HEK293T (cell line): ENCODE data around the gene CHADL.
"Not testable (repeated sequence)": the region's sequence is repeated elsewhere in the genome, so short reads cannot be mapped to it uniquely, and the experiment has no call there.

Experiments used
- CTCF ChIA-PET: fragments of 350-600 bp; formaldehyde crosslinking; extraction: SDS; loops from one replicate; lab custom pipeline; 2021; ENCODE audit warnings: antibody characterized with exemption, inconsistent platforms; lab: Yijun Ruan, JAX
- POLR2A ChIA-PET: fragments of 350-600 bp; formaldehyde crosslinking; extraction: SDS; loops from one replicate; lab custom pipeline; 2020; ENCODE audit warnings: antibody characterized with exemption, inconsistent platforms; lab: Yijun Ruan, JAX
- DNase-seq: peaks from one replicate; pipeline ENCODE4 v3.0.0; 2012; ENCODE audit warnings: mixed read lengths; ENCODE audit errors: extremely low spot score
- ARNT ChIP-seq: fragments of 450-650 bp; IDR thresholded peaks from 2 replicates; pipeline ENCODE4 v1.6.1; 2017; ENCODE audit warnings: mild to moderate bottlenecking
- BHLHE40 ChIP-seq: fragments of 450-650 bp; IDR thresholded peaks from 2 replicates; pipeline ENCODE4 v1.6.1; 2016; ENCODE audit warnings: mild to moderate bottlenecking, moderate library complexity, borderline replicate concordance
- CTBP1 ChIP-seq: fragments of 450-650 bp; IDR thresholded peaks from 2 replicates; pipeline ENCODE4 v1.6.1; 2016; ENCODE audit warnings: borderline replicate concordance
- ELF4 ChIP-seq: fragments of 450-650 bp; IDR thresholded peaks from 2 replicates; pipeline ENCODE4 v1.6.1; 2017; ENCODE audit warnings: antibody characterized with exemption
- FOXA1 ChIP-seq: fragments of 450-650 bp; IDR thresholded peaks from 2 replicates; pipeline ENCODE4 v1.6.1; 2016; ENCODE audit warnings: mild to moderate bottlenecking
- FOXK2 ChIP-seq: fragments of 450-650 bp; IDR thresholded peaks from 2 replicates; pipeline ENCODE4 v1.6.1; 2016; ENCODE audit warnings: mild to moderate bottlenecking
- FOXM1 ChIP-seq: fragments of 450-650 bp; IDR thresholded peaks from 2 replicates; pipeline ENCODE4 v1.6.1; 2017; ENCODE audit warnings: mild to moderate bottlenecking, borderline replicate concordance
- HDGF ChIP-seq: fragments of 450-650 bp; IDR thresholded peaks from 2 replicates; pipeline ENCODE4 v1.6.1; 2017; ENCODE audit warnings: antibody characterized with exemption, borderline replicate concordance
- L3MBTL2 ChIP-seq: fragments of 450-650 bp; conservative IDR thresholded peaks from 2 replicates; pipeline ENCODE4 v1.6.1; 2016; ENCODE audit warnings: mild to moderate bottlenecking
- LEF1 ChIP-seq: fragments of 450-650 bp; IDR thresholded peaks from 2 replicates; pipeline ENCODE4 v1.6.1; 2017; ENCODE audit warnings: mild to moderate bottlenecking, borderline replicate concordance
- NFRKB ChIP-seq: fragments of 450-650 bp; IDR thresholded peaks from 2 replicates; pipeline ENCODE4 v1.6.1; 2016; ENCODE audit warnings: mild to moderate bottlenecking, moderate library complexity
- PKNOX1 ChIP-seq: fragments of 450-650 bp; IDR thresholded peaks from 2 replicates; pipeline ENCODE4 v1.6.1; 2016
- SP1 ChIP-seq: fragments of 450-650 bp; IDR thresholded peaks from 2 replicates; pipeline ENCODE4 v1.6.1; 2017
- SUZ12 ChIP-seq: fragments of 450-650 bp; IDR thresholded peaks from 2 replicates; pipeline ENCODE4 v1.6.1; 2016; ENCODE audit warnings: mild to moderate bottlenecking
- TARDBP ChIP-seq: fragments of 450-650 bp; IDR thresholded peaks from 2 replicates; pipeline ENCODE4 v1.6.1; 2016
- ZNF384 ChIP-seq: fragments of 450-650 bp; IDR thresholded peaks from 2 replicates; pipeline ENCODE4 v1.6.1; 2016

Gene CHADL

DNA sequence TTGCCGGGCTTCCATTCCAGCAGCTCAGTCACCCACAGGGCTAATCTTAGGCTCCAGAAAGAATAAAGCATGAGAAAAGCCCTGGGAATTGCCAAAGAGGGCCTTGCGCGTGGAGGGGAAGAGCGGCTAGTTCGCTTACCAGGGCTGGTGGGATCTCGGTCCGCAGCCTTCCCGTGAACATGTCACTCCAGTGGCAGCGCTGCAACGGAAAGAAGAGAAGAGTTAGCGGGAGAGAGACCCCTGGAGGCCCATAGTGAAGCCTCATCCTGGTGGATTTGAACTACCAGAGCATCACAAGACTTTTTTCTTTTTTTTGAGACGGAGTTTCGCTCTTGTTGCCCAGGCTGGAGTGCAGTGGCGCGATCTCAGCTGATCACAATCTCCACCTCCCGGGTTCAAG lies 27.2 kb upstream of the CHADL start:
- TF ChIP-seq FOXK2 (no peak), SUZ12 (no peak)
- ChIA-PET POLR2A (no interaction called here), CTCF (no interaction called here)
- DNase-seq: no peak

GRCh38 chr22:41264408-41264941 lies 23.7 kb upstream of the CHADL start:
- ChIA-PET POLR2A (no interaction called here), CTCF (no interaction called here)
- DNase-seq: no peak
- TF ChIP-seq HDGF (no peak), NFRKB (no peak), FOXA1 (no peak)

- ChIA-PET POLR2A (no interaction called here), CTCF (no interaction called here)
- TF ChIP-seq PKNOX1: no peak
- TF ChIP-seq LEF1: no peak
- TF ChIP-seq ARNT: no peak
- TF ChIP-seq FOXK2: no peak
- no peak for TF ChIP-seq FOXM1
- no peak for TF ChIP-seq CTBP1
- no peak for TF ChIP-seq ELF4
- no peak for TF ChIP-seq SUZ12
- no peak for TF ChIP-seq SP1
- no peak for TF ChIP-seq HDGF
- TF ChIP-seq L3MBTL2: no peak
- TF ChIP-seq NFRKB: no peak
- TF ChIP-seq BHLHE40: no peak
- no peak for DNase-seq
Observed at GRCh38 chr22:41263704-41264103, 23.0 kb upstream of the CHADL start.

DNA sequence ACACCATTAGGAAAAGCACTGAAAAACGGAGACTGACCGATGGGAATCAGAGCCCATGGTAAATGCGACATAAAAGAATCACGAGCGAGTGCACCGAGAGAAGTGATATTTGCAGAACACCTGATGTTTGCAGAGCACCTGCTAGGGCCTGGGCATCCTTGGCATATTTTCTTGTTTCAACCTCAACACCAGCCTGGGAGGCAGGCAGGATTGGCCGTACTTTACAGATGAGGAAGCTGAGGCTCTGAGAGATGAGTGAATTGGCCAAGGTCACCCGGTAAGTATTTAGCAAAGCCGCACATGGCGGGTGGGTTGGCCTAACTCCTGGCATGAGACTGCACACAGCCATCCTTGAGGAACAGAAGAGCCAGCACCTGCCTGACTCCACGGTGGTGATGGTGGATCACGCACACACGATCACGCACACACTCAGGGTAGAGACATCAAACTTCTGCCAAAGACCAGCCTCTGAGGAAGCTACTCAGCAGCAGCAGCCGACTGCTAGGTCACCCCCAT lies 21.6 kb upstream of the CHADL start:
- ChIA-PET CTCF (interaction anchor here (0.6 kb wide), 1 partner anchor 10 kb away, joined by 3 read pairs; no protein-coding TSS in a partner anchor), POLR2A (no interaction called here)
- TF ChIP-seq ZNF384 (no peak), TARDBP (no peak), L3MBTL2 (no peak), LEF1 (no peak), CTBP1 (no peak), FOXA1 (no peak), FOXM1 (no peak), ELF4 (no peak), FOXK2 (no peak), HDGF (no peak)
- DNase-seq: no peak

DNA sequence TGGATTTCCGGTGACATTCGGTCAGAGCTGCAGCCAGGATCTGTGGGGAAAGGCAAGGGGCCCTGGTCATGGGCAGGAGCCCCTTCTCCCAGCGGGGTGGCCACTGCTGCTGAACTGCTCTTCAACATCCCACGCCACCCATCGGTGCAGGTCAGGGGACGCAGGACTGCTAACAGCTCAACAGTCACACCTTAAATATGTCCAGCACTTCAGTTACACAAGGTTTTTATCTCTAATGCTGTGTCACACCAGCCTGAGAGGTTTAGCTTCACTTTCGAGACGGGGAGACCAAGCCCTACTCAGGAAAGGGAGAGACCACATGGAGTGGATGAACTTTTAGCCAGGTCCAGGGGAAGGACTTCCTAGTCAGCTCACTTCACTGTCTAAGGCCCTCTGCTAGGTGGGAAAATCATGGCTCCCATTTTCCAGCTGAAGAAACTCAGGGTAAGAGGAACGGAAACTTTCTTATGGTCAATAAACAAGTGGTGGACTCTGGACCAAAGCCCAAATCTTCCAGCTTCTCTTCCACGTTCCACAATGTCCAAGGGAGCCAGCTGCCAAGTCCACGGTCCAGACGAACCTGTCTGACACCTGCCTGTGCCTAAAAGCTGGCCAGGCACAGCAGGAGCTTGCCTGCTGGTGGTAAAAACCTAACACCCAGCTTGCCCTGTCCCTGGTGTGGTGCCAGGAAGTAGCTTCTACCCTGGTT lies 21.0 kb upstream of the CHADL start:
- ChIA-PET CTCF (interaction anchor here (0.6 kb wide), 1 partner anchor 9 kb away, joined by 3 read pairs; no protein-coding TSS in a partner anchor), POLR2A (no interaction called here)
- TF ChIP-seq ARNT (no peak), TARDBP (no peak), ELF4 (no peak), ZNF384 (no peak), PKNOX1 (no peak), L3MBTL2 (no peak), SUZ12 (no peak), FOXK2 (no peak), HDGF (no peak), FOXA1 (no peak), CTBP1 (no peak), SP1 (no peak)
- no peak for DNase-seq

GRCh38 chr22:41260871-41261270 lies 20.1 kb upstream of the CHADL start:
- DNase-seq: no peak
- POLR2A ChIA-PET: no interaction called here

DNA sequence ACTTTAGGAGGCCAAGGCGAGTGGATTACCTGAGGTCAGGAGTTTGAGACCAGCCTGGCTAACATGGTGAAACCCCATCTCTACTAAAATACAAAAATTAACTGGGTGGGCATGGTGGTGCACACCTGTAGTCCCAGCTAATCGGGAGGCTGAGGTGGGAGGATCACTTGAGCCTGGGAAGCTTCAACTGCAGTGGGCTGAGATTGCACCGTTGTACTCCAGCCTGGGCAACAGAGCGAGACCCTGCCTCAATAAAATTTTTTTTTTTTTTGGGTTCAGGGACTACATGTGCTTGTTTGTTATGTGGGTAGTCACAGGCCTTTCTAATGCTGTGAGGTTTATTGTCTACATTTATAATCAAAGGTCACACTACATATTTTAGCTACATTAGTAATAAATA lies 19.0 kb upstream of the CHADL start:
- POLR2A ChIA-PET, DNase-seq, CTCF ChIA-PET: not testable (repeated sequence)

More at GRCh38 chr22:41260871-41261270, 20.1 kb upstream of the CHADL start:
- CTCF ChIA-PET: no interaction called here
- TF ChIP-seq SP1 (no peak), NFRKB (no peak), SUZ12 (no peak)

DNA sequence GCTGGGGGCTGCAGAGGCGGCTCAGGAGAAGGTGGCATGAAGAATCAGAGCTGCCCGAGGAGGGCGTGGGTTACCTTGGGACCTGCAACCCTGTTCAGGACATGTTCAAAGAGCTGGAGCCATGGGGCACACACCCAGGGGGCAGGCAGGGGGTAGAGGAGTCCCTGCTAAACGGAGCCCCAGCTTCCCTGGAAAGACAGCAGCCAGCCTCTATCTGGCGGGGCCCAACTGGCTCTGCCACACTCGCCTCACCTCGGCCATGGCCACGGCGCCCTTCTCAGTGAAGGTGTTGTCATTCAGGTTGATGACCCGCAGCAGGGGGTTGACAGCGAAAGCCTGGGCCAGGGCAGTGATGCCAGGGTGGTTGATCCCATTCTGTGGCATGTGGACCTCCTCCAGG lies 17.0 kb upstream of the CHADL start:
- DNase-seq: no peak
- POLR2A ChIA-PET: no interaction called here
- TF ChIP-seq SP1: no peak
- TF ChIP-seq LEF1: no peak
- TF ChIP-seq L3MBTL2: no peak
- TF ChIP-seq TARDBP: no peak
- no peak for TF ChIP-seq SUZ12
- TF ChIP-seq ZNF384: no peak
- TF ChIP-seq FOXK2: no peak
- no peak for TF ChIP-seq NFRKB
- TF ChIP-seq FOXA1: no peak
- TF ChIP-seq FOXM1: no peak
- no peak for TF ChIP-seq BHLHE40
- TF ChIP-seq HDGF: no peak
- no peak for TF ChIP-seq CTBP1
- no peak for TF ChIP-seq ARNT
- TF ChIP-seq PKNOX1: no peak
- CTCF ChIA-PET: interaction anchor here (0.7 kb wide), 1 partner anchor 17 kb away, joined by 3 read pairs; no protein-coding TSS in a partner anchor
